ENCODE results near the gene DDX27.

The DDX27 gene

GRCh38 chr20:49288250-49288751 lies 69.1 kb downstream of the DDX27 start:
- H3K27me3 Mint-ChIP-seq, result no peaks in the 10 kb centered on the region
- intact Hi-C loops (cut with micrococcal nuclease), result no loop called here
- peaks cover 98% of the 10 kb centered on the region for H3K36me3 Mint-ChIP-seq (ENCODE audit: low read depth)
- no peak overlapping the region for H3K27ac Mint-ChIP-seq
- H3K4me1 Mint-ChIP-seq (ENCODE audit: low read depth), result peaks cover 45% of the 10 kb centered on the region
- peaks cover 43% of the 10 kb centered on the region for H3K9me3 Mint-ChIP-seq
- no peak overlapping the region for H3K4me3 Mint-ChIP-seq

DNA sequence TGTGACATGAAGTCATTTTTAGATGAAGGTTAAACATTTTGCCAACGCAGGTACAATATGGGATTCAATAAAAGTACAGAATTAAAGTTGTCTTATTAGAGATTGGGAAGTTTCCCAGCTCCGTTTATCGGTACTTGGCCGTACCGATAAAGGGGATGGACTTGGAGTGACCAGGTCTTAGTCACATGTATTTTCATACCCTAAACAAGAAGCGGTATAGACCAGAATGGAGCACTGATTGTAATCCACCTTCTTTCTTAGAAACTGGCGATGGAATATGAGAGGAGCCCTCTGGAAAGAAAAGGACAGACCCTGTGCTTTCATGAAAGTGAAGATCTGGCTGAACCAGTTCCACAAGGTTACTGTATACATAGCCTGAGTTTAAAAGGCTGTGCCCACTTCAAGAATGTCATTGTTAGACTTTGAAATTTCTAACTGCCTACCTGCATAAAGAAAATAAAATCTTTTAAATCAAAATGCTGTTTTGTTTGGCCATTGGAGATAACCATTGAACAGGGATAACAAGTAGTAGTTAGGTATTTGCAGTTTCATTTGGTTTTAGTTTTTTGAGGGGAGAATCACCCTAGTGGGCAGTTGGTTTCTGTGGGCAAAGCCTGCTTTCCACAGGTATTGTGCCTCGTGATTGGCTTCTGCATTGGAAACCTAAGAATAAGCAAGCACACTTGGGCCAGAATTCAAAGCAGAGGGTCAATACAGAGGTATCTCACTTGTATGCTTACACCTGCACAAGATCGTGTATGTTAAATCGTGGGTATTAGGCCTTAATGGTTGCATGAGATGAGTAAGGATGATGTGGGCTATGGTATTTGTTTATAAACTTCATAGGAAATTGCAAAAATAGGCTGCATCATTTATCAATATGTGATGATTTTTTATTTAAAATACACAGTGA lies 69.8 kb downstream of the DDX27 start:
- Mint-ChIP-seq H3K4me3 (no peak overlapping the region), H3K9me3 (peaks cover 35% of the 10 kb centered on the region), H3K27ac (no peak overlapping the region), H3K36me3 (ENCODE audit: low read depth) (peaks cover 94% of the 10 kb centered on the region), H3K4me1 (ENCODE audit: low read depth) (peaks cover 37% of the 10 kb centered on the region), H3K27me3 (no peaks in the 10 kb centered on the region)
- intact Hi-C loops (cut with micrococcal nuclease), result no loop called here

DNA sequence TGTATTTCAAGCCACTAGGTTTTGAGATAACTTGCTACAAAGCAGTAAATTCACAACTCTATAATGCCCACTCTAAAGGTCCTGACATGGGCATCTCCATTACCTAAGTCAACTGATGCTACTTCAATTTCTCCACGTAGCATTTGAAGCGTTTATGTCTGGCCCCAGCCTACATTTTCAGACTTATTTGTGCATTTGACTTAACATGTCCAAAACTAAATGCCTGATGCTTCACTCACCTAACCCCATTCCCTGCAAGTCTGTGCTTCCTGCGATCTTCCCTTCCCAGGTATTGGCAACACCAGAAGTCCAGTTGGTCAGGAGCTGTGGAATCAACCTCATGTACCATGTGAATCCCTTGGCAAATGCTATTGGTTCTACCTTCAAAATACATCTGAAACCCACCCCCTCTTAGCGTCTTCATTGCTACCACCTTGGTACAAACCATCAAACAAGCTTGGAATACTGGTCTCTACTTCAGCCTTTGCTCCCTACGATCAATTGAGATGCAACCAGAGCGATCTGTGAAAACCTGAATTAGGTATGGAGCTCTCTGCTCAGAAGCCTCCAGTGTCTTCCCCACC lies 71.5 kb downstream of the DDX27 start:
- H3K4me3 Mint-ChIP-seq, result no peak overlapping the region
- no peaks in the 10 kb centered on the region for H3K27me3 Mint-ChIP-seq
- H3K27ac Mint-ChIP-seq, result peak overlapping the region; percentile 0
- H3K9me3 Mint-ChIP-seq, result peaks cover 20% of the 10 kb centered on the region
- intact Hi-C loops (cut with micrococcal nuclease), result no loop called here
- peaks cover 89% of the 10 kb centered on the region for H3K36me3 Mint-ChIP-seq (ENCODE audit: low read depth)
- H3K4me1 Mint-ChIP-seq (ENCODE audit: low read depth), result peaks cover 28% of the 10 kb centered on the region

- peak overlapping the region; percentile 0 for H3K27ac Mint-ChIP-seq
- no peaks in the 10 kb centered on the region for H3K27me3 Mint-ChIP-seq
- intact Hi-C loops (cut with micrococcal nuclease), result no loop called here
- H3K36me3 Mint-ChIP-seq (ENCODE audit: low read depth), result peaks cover 89% of the 10 kb centered on the region
- H3K4me1 Mint-ChIP-seq (ENCODE audit: low read depth), result peaks cover 25% of the 10 kb centered on the region
- no peak overlapping the region for H3K4me3 Mint-ChIP-seq
- peaks cover 15% of the 10 kb centered on the region for H3K9me3 Mint-ChIP-seq
Measured at GRCh38 chr20:49291200-49291599, 72.0 kb downstream of the DDX27 start.

DNA sequence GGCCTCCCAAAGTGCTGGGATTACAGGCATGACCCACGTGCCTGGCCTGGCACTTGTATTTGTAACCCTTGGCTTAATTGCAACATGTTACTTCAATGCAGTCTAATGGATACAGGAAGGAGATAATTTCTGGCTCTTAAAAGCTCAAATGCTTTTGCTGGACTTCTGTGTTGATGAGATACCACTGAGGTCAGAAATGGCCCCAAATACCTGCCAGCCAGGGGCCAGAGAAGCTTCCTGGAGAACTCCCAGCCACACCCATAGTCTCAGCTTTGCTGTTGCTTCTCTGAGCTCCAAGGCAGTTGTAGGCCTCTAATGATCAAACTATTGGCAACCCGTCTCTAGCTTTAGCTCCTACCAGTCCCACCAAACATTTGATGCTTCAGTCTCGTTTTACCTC lies 72.8 kb downstream of the DDX27 start:
- Mint-ChIP-seq H3K27me3 (no peaks in the 10 kb centered on the region), H3K27ac (no peak overlapping the region), H3K36me3 (ENCODE audit: low read depth) (peaks cover 87% of the 10 kb centered on the region), H3K4me3 (no peak overlapping the region), H3K9me3 (peaks cover 7% of the 10 kb centered on the region), H3K4me1 (ENCODE audit: low read depth) (peaks cover 20% of the 10 kb centered on the region)
- intact Hi-C loops (cut with micrococcal nuclease), result no loop called here

- H3K36me3 Mint-ChIP-seq (ENCODE audit: low read depth), result peaks cover 76% of the 10 kb centered on the region
- no peaks in the 10 kb centered on the region for H3K9me3 Mint-ChIP-seq
- H3K4me3 Mint-ChIP-seq, result no peak overlapping the region
- no peak overlapping the region for H3K27ac Mint-ChIP-seq
- no peaks in the 10 kb centered on the region for H3K27me3 Mint-ChIP-seq
- intact Hi-C loops (cut with micrococcal nuclease), result no loop called here
- peaks cover 24% of the 10 kb centered on the region for H3K4me1 Mint-ChIP-seq (ENCODE audit: low read depth)
Measured at GRCh38 chr20:49293122-49293521, 73.9 kb downstream of the DDX27 start.
